Dedifferentiated amniotic fluid mesenchymal stem cell (primary cell): ENCODE measurements around the gene UQCRQ.

Source experiments
- DNase-seq: peaks from one replicate; pipeline ENCODE4 v3.0.0-alpha.2; 2016; ENCODE audit errors: extremely low spot score

UQCRQ gene

DNA sequence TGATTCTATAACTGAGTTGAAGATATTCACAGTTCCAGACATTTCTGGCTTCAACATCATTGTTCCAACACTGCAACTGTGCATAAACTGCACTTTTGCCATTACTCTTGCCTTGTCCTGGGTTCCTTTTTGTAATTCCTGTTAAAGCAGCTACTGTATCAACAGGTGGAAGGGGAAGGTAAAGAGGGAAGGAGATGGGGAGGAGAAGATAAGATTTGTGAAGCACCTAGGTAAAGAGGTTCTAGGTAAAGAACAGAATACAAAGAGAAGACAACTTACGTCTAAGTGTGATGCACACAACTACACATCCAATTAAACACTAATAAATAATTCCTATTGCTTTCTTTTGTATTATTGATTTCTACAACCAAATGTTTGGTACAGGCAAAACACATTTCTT is 43.3 kb downstream of the UQCRQ start:
- DNase-seq = no peak

- no peak for DNase-seq
These were observed 49.2 kb downstream of the UQCRQ start for GRCh38 chr5:132915681-132916080.

DNA sequence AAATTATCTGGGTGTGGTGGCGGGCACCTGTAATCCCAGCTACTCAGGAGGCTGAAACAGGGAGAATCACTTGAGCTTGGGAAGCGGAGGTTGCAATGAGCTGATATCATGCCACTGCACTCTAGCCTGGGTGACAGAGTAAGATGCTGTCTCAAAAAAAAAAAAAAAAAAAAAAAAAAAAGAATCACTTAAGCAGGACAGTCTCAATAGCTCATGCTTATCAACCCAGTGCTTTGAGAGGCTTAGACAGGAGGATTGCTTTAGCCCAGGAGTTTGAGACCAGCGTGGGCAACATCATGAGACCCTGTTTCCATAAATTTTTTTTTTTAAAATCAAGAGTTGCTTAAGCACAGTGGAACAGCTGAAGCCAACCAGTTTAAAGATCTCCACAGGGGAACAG is 49.6 kb downstream of the UQCRQ start:
- no peak for DNase-seq
